Activated CD4-positive, CD25-positive, alpha-beta regulatory T cell treated with anti-CD3 and anti-CD28 coated beads, Interleukin-2, amount 50 U/mL, for 24 hours (primary cell): ENCODE results near the gene ADPRS.
A peak's percentile ranks its signal among the peaks of the same experiment; 100 is the strongest.

Experiments
- ATAC-seq, 2 donors: fragments of 150-1000 bp; cut with Tn5 transposase; one replicate each; pipeline ENCODE4 v1.10.0; 2021; ENCODE audit warnings: mild to moderate bottlenecking in 1 of 2, moderate library complexity in 1 of 2

Gene ADPRS

GRCh38 chr1:36111151-36111550 is 22.5 kb downstream of the ADPRS start:
- ATAC-seq: no peak

- ATAC-seq: no peak
Measured at GRCh38 chr1:36112823-36113222, 24.1 kb downstream of the ADPRS start.

- no peak for ATAC-seq
Measured at GRCh38 chr1:36114371-36114770, 25.7 kb downstream of the ADPRS start.

- no peak for ATAC-seq
Measured at GRCh38 chr1:36115200-36115669, 26.5 kb downstream of the ADPRS start.

GRCh38 chr1:36115931-36116330 is 27.2 kb downstream of the ADPRS start:
- ATAC-seq: no peak

GRCh38 chr1:36116901-36117300 is 28.2 kb downstream of the ADPRS start:
- ATAC-seq: no peak

- ATAC-seq: no peak
Measured at GRCh38 chr1:36118447-36119204, 29.9 kb downstream of the ADPRS start.

GRCh38 chr1:36119456-36119855 is 30.8 kb downstream of the ADPRS start:
- no peak for ATAC-seq

- no peak for ATAC-seq
Measured at GRCh38 chr1:36122062-36123030, 33.7 kb downstream of the ADPRS start.

- ATAC-seq: peak; percentile 54 to 58
Measured at GRCh38 chr1:36123356-36123755, 34.7 kb downstream of the ADPRS start.

GRCh38 chr1:36124404-36125128 is 35.9 kb downstream of the ADPRS start:
- ATAC-seq: no peak

GRCh38 chr1:36125129-36125991 is 36.7 kb downstream of the ADPRS start, which contains the start of gene COL8A2:
Gene COL8A2 (minus strand): TSS chr1:36125222. CDS start chr1:36100242, 24,980 bp downstream.
- ATAC-seq: no peak

- ATAC-seq: no peak
Measured at GRCh38 chr1:36126005-36126716, 37.5 kb downstream of the ADPRS start.

GRCh38 chr1:36126797-36127500 is 38.3 kb downstream of the ADPRS start:
- ATAC-seq: no peak

GRCh38 chr1:36128126-36128904 is 39.6 kb downstream of the ADPRS start:
- no peak for ATAC-seq

- no peak for ATAC-seq
Measured at GRCh38 chr1:36128905-36129206, 40.2 kb downstream of the ADPRS start.

- ATAC-seq: no peak
Measured at GRCh38 chr1:36132029-36132428, 43.3 kb downstream of the ADPRS start.

GRCh38 chr1:36133484-36133883 is 44.8 kb downstream of the ADPRS start:
- no peak for ATAC-seq

- no peak for ATAC-seq
Measured at GRCh38 chr1:36134031-36134430, 45.3 kb downstream of the ADPRS start.
